GM12878 (cell line): Measurements from ENCODE around the gene FABP7. TPM values are rescaled to one million over a fixed set of nuclear protein-coding genes. Genes with fewer than 3 reads are reported as not detected.

Experiments used
- ATAC-seq: fragments of 200-7000 bp; cut with Tn5 transposase; 3 replicates; pipeline ENCODE4 v1.9.1; 2020; ENCODE audit warnings: mild to moderate bottlenecking, moderate library complexity
- BruUV-seq: library from RNA; stranded (reverse); fragments of 400-500 nt; replicated peaks from 2 replicates; lab custom pipeline; 2021; lab: Mats Ljungman, UMichigan
- CTCF ChIA-PET: fragments of 300-600 bp; sonication (Branson Sonifier 250); formaldehyde crosslinking; extraction: SDS; loops from one replicate; lab custom pipeline; 2021; ENCODE audit warnings: inconsistent platforms; lab: Yijun Ruan, JAX
- POLR2A ChIA-PET: fragments of 350-600 bp; formaldehyde crosslinking; extraction: SDS; loops from one replicate; lab custom pipeline; 2021; ENCODE audit warnings: inconsistent platforms; lab: Charles Lee
- RAD21 ChIA-PET: fragments of 300-600 bp; sonication (Branson Sonifier 250); formaldehyde crosslinking; loops from one replicate; lab custom pipeline; 2023; ENCODE audit warnings: antibody characterized with exemption; ENCODE audit not compliant: unreplicated experiment; lab: Charles Lee
- SMC1A ChIA-PET: fragments of 300-600 bp; sonication (Branson Sonifier 250); formaldehyde crosslinking; loops from one replicate; lab custom pipeline; 2023; ENCODE audit not compliant: unreplicated experiment, uncharacterized antibody; lab: Charles Lee
- DNase-seq: peaks from one replicate; pipeline ENCODE4 v3.0.0-alpha.2; 2011; ENCODE audit warnings: low read depth, low spot score
- FAIRE-seq: peaks from 3 replicates; lab custom pipeline; 2011; peaks lifted over from hg19 to GRCh38; lab: Jason Lieb, UNC
- H2AFZ ChIP-seq: 2 replicates; pipeline ENCODE4 v1.6.0; 2011; ENCODE audit warnings: low read depth, low read length, control low read depth; ENCODE audit not compliant: control insufficient read depth
- H3K27ac ChIP-seq: 2 replicates; pipeline ENCODE4 v1.5.1; 2011; ENCODE audit warnings: control low read depth; ENCODE audit not compliant: control insufficient read depth, insufficient read depth
- H3K27me3 ChIP-seq, 2 experiments: replicated peaks in 1 of 2; 2 replicates each; pipeline versions ENCODE4 v1.6.0 to v1.6.1; 2011; ENCODE audit warnings: low read length in 1 of 2; ENCODE audit not compliant: control insufficient read depth in 2 of 2, insufficient read depth in 2 of 2
- H3K36me3 ChIP-seq, 2 experiments: 2 replicates each; pipeline ENCODE4 v1.5.1; 2011; ENCODE audit warnings: low read length in 1 of 2; ENCODE audit not compliant: control insufficient read depth in 2 of 2, insufficient read depth in 2 of 2
- H3K4me1 ChIP-seq: 2 replicates; pipeline ENCODE4 v1.6.1; 2011; ENCODE audit warnings: mild to moderate bottlenecking, low read length, moderate library complexity, mixed read lengths; ENCODE audit not compliant: control insufficient read depth, insufficient read depth
- H3K4me2 ChIP-seq: 2 replicates; pipeline ENCODE4 v1.6.0; 2011; ENCODE audit warnings: control low read depth; ENCODE audit not compliant: control insufficient read depth, insufficient read depth
- H3K4me3 ChIP-seq: fragments of 200-600 bp; sonication (generic); 2 replicates; pipeline ENCODE4 v1.5.1; 2016
- H3K79me2 ChIP-seq: 2 replicates; pipeline ENCODE4 v1.6.0; 2011; ENCODE audit warnings: low read length; ENCODE audit not compliant: control insufficient read depth, insufficient read depth
- H3K9ac ChIP-seq: 2 replicates; pipeline ENCODE4 v1.8.0; 2011; ENCODE audit warnings: low read length, control low read depth, mixed read lengths; ENCODE audit not compliant: control insufficient read depth, insufficient read depth
- H3K9me3 ChIP-seq: replicated peaks from 3 replicates; pipeline ENCODE4 v1.5.1; 2011; ENCODE audit warnings: mild to moderate bottlenecking, low read length; ENCODE audit not compliant: control insufficient read depth, insufficient read depth
- H4K20me1 ChIP-seq: 2 replicates; pipeline ENCODE4 v1.6.0; 2011; ENCODE audit not compliant: control insufficient read depth, insufficient read depth
- CREM ChIP-seq: IDR thresholded peaks from 2 replicates; pipeline ENCODE4 v1.6.1; 2014; ENCODE audit warnings: antibody characterized with exemption, low read depth
- ESRRA ChIP-seq: IDR thresholded peaks from 2 replicates; pipeline ENCODE4 v1.6.1; 2012; ENCODE audit warnings: mild to moderate bottlenecking, low read length, improper control_type of control experiment
- IRF4 ChIP-seq: IDR thresholded peaks from 2 replicates; pipeline ENCODE4 v1.6.1; 2011; ENCODE audit warnings: low read depth, low read length
- JUND ChIP-seq: IDR thresholded peaks from 2 replicates; pipeline ENCODE4 v1.6.1; 2012; ENCODE audit warnings: low read depth, mild to moderate bottlenecking, low read length, improper control_type of control experiment, moderate library complexity
- MTA3 ChIP-seq: IDR thresholded peaks from 2 replicates; pipeline ENCODE4 v1.6.1; 2012; ENCODE audit warnings: low read length, inconsistent platforms, borderline replicate concordance
- NFYA ChIP-seq: IDR thresholded peaks from 2 replicates; pipeline ENCODE4 v1.6.1; 2011; ENCODE audit warnings: low read depth, mild to moderate bottlenecking, low read length, improper control_type of control experiment, borderline replicate concordance
- NR2F1 ChIP-seq: fragments of 450-650 bp; conservative IDR thresholded peaks from 2 replicates; pipeline ENCODE4 v1.6.1; 2017; ENCODE audit warnings: mild to moderate bottlenecking
- SREBF1 ChIP-seq: IDR thresholded peaks from 2 replicates; pipeline ENCODE4 v1.6.1; 2012; ENCODE audit warnings: mild to moderate bottlenecking, low read length
- SUPT20H ChIP-seq: IDR thresholded peaks from 2 replicates; pipeline ENCODE4 v1.6.1; 2011; ENCODE audit warnings: low read depth, mild to moderate bottlenecking, low read length, moderate library complexity, borderline replicate concordance; ENCODE audit not compliant: control insufficient read depth
- ZNF274 ChIP-seq: IDR thresholded peaks from one replicate; pipeline ENCODE4 v1.8.0; 2011; ENCODE audit not compliant: insufficient read length, insufficient read depth
- ZNF384 ChIP-seq: IDR thresholded peaks from 2 replicates; pipeline ENCODE4 v1.6.1; 2012; ENCODE audit warnings: low read depth, mild to moderate bottlenecking, low read length, improper control_type of control experiment, borderline replicate concordance
- WGBS: methylation state at CpG from one replicate; pipeline ENCODE4 v1.1.6; 2016; ENCODE audit warnings: low lambda C conversion rate; ENCODE audit not compliant: insufficient replicate concordance, insufficient coverage; ENCODE audit errors: missing lambda C conversion rate; 5-methylcytosine and 5-hydroxymethylcytosine counted together
- in situ Hi-C: fragments of 300-500 bp; cut with MboI; formaldehyde crosslinking; loops from 9 replicates; pipeline ENCODE4 v1.14.3; 2018; ENCODE audit warnings: mixed read lengths
- intact Hi-C: fragments of 100-400 bp; cut with micrococcal nuclease; formaldehyde crosslinking; loops from one replicate; pipeline ENCODE4 v1.14.2; 2022; ENCODE audit not compliant: unreplicated experiment
- polyA plus RNA-seq, 11 experiments: library from polyadenylated mRNA; depleted of rRNA in 4 of 11; unstranded in 6 of 11; stranded (reverse) in 5 of 11; fragments of >200 nt; fragmentation: Nextera tagmentation in 4 of 11; fragmentation: Illumina TruSeq in 1 of 11; extraction: Ambion mirVana in 4 of 11; extraction: Trizol in 1 of 11; gene quantifications; 1 replicate in 1 of 11; 2 replicates in 10 of 11; pipeline versions ENCODE4 v1.2.1 to v1.2.3, GENCODE V29; 2011 to 2016; ENCODE audit warnings: inconsistent platforms in 2 of 11, missing spikeins in 2 of 11, low read depth in 1 of 11
- total RNA-seq, 4 experiments: library from RNA; depleted of rRNA in 3 of 4; stranded (reverse); fragments of >200 nt in 3 of 4; fragmentation: Illumina TruSeq in 1 of 4; extraction: Trizol in 1 of 4; gene quantifications; 2 replicates each; pipeline versions ENCODE4 v1.2.1 to v1.2.3, GENCODE V29; 2013 to 2021
- TF ChIP-seq, protein P1 (sequence below): IDR thresholded peaks from 2 replicates; pipeline ENCODE4 v1.6.1; 2012; ENCODE audit warnings: low read depth, low read length, improper control_type of control experiment
- TF ChIP-seq, protein P2 (sequence below): fragments of 450-650 bp; formaldehyde crosslinking; IDR thresholded peaks from 2 replicates; pipeline ENCODE4 v1.4.0; 2022; ENCODE audit warnings: mild to moderate bottlenecking, moderate library complexity
- TF ChIP-seq, protein P3 (sequence below): fragments of 450-650 bp; IDR thresholded peaks from 2 replicates; pipeline ENCODE4 v1.6.1; 2018; ENCODE audit warnings: mild to moderate bottlenecking, low read depth, moderate library complexity; ENCODE audit not compliant: partially characterized antibody
- TF ChIP-seq, protein P4 (sequence below): fragments of 450-650 bp; IDR thresholded peaks from 2 replicates; pipeline ENCODE4 v1.6.1; 2016; ENCODE audit warnings: mild to moderate bottlenecking
- TF ChIP-seq, protein P5 (sequence below): IDR thresholded peaks from 2 replicates; pipeline ENCODE4 v1.6.1; 2011; ENCODE audit warnings: borderline replicate concordance, low read depth, mild to moderate bottlenecking, moderate library complexity, mixed read lengths, low read length; ENCODE audit not compliant: insufficient read depth; ENCODE audit errors: extremely low read length

The FABP7 gene
- total and polyA plus RNA-seq, 10 of the 15 experiments (the other 5 are each of a cell fraction or from before 2014, with no cell fraction given) = not detected

DNA sequence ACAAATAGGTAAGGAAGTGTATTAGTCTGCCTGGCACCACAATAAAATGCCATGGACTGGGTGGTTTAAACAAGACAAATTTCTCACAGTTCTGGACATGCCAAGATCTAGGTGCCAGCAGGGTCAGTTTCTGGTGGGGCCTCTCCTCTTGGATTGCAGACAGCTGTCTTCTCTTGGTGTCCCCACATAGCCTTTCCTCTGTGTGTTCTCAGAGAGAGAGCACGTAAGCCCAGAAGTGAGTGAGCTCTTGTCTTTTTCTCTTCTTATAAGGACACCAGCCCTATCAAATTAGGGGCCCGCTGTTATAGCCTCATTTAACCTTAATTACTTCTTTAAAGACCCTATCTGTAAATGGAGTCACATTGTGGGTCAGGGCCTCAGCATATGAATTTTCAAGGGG is 37.8 kb downstream of the FABP7 start:
- POLR2A ChIA-PET = no interaction called here
- WGBS = 74% methylated on average over 2 of the region's 2 CpGs
- no peak for TF ChIP-seq SREBF1
- no peak for TF ChIP-seq SUPT20H
- TF ChIP-seq JUND = no peak
- no peak for TF ChIP-seq IRF4
- TF ChIP-seq, protein P1, sequence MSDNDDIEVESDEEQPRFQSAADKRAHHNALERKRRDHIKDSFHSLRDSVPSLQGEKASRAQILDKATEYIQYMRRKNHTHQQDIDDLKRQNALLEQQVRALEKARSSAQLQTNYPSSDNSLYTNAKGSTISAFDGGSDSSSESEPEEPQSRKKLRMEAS = no peak
- no peak for TF ChIP-seq CREM
- no peak for TF ChIP-seq ZNF274
- TF ChIP-seq ZNF384 = no peak
- no peak for TF ChIP-seq MTA3
- TF ChIP-seq, protein P2, sequence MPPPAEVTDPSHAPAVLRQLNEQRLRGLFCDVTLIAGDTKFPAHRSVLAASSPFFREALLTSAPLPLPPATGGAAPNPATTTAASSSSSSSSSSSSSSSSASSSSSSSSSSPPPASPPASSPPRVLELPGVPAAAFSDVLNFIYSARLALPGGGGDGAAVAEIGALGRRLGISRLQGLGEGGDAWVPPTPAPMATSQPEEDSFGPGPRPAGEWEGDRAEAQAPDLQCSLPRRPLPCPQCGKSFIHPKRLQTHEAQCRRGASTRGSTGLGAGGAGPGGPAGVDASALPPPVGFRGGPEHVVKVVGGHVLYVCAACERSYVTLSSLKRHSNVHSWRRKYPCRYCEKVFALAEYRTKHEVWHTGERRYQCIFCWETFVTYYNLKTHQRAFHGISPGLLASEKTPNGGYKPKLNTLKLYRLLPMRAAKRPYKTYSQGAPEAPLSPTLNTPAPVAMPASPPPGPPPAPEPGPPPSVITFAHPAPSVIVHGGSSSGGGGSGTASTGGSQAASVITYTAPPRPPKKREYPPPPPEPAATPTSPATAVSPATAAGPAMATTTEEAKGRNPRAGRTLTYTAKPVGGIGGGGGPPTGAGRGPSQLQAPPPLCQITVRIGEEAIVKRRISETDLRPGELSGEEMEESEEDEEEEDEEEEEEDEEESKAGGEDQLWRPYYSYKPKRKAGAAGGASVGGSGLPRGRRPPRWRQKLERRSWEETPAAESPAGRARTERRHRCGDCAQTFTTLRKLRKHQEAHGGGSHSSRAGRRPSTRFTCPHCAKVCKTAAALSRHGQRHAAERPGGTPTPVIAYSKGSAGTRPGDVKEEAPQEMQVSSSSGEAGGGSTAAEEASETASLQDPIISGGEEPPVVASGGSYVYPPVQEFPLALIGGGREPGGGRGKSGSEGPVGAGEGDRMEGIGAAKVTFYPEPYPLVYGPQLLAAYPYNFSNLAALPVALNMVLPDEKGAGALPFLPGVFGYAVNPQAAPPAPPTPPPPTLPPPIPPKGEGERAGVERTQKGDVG (CRISPR knock-in tag) = no peak
- TF ChIP-seq, protein P3, sequence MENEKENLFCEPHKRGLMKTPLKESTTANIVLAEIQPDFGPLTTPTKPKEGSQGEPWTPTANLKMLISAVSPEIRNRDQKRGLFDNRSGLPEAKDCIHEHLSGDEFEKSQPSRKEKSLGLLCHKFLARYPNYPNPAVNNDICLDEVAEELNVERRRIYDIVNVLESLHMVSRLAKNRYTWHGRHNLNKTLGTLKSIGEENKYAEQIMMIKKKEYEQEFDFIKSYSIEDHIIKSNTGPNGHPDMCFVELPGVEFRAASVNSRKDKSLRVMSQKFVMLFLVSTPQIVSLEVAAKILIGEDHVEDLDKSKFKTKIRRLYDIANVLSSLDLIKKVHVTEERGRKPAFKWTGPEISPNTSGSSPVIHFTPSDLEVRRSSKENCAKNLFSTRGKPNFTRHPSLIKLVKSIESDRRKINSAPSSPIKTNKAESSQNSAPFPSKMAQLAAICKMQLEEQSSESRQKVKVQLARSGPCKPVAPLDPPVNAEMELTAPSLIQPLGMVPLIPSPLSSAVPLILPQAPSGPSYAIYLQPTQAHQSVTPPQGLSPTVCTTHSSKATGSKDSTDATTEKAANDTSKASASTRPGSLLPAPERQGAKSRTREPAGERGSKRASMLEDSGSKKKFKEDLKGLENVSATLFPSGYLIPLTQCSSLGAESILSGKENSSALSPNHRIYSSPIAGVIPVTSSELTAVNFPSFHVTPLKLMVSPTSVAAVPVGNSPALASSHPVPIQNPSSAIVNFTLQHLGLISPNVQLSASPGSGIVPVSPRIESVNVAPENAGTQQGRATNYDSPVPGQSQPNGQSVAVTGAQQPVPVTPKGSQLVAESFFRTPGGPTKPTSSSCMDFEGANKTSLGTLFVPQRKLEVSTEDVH = no peak
- TF ChIP-seq, protein P4, sequence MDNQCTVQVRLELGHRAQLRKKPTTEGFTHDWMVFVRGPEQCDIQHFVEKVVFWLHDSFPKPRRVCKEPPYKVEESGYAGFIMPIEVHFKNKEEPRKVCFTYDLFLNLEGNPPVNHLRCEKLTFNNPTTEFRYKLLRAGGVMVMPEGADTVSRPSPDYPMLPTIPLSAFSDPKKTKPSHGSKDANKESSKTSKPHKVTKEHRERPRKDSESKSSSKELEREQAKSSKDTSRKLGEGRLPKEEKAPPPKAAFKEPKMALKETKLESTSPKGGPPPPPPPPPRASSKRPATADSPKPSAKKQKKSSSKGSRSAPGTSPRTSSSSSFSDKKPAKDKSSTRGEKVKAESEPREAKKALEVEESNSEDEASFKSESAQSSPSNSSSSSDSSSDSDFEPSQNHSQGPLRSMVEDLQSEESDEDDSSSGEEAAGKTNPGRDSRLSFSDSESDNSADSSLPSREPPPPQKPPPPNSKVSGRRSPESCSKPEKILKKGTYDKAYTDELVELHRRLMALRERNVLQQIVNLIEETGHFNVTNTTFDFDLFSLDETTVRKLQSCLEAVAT = no peak
- TF ChIP-seq NR2F1 = no peak
- no peak for TF ChIP-seq ESRRA
- TF ChIP-seq NFYA = no peak
- TF ChIP-seq, protein P5, sequence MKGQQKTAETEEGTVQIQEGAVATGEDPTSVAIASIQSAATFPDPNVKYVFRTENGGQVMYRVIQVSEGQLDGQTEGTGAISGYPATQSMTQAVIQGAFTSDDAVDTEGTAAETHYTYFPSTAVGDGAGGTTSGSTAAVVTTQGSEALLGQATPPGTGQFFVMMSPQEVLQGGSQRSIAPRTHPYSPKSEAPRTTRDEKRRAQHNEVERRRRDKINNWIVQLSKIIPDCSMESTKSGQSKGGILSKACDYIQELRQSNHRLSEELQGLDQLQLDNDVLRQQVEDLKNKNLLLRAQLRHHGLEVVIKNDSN = no peak

More for the DNA sequence above, 37.8 kb downstream of the FABP7 start:
- Histone ChIP-seq H3K36me3 (no peaks in the 10 kb centered on the region), H3K4me3 (no peak overlapping the region), H2AFZ (no peak overlapping the region), H4K20me1 (no peaks in the 10 kb centered on the region), H3K79me2 (no peaks in the 10 kb centered on the region), H3K9me3 (no peaks in the 10 kb centered on the region), H3K9ac (no peak overlapping the region), H3K27ac (no peak overlapping the region), H3K4me1 (no peaks in the 10 kb centered on the region), H3K4me2 (no peak overlapping the region), H3K27me3 (no peaks in the 10 kb centered on the region)
- DNase-seq = no peak
- no peak for ATAC-seq
- in situ Hi-C loops = no loop called here
- no TSS peak for BruUV-seq
- FAIRE-seq = no peak
- intact Hi-C loops = no loop called here
- RAD21 ChIA-PET = no interaction called here
- CTCF ChIA-PET = interaction anchor here (0.7 to 2.0 kb wide), 4 partner anchors 20 to 86 kb away, joined by 3 to 6 read pairs (median 4); no protein-coding TSS in a partner anchor
- SMC1A ChIA-PET = interaction anchor here (0.8 to 1.0 kb wide), 2 partner anchors 25 to 28 kb away, joined by 3 read pairs; no protein-coding TSS in a partner anchor
